A549 treated with AZD9567 at 1 μM for 4 hours (cell line): ENCODE data around the gene FOS. TPM values are rescaled to one million over a fixed set of nuclear protein-coding genes. Genes with fewer than 3 reads are reported as not detected.

Experiments used
- total RNA-seq: library from RNA; stranded (reverse); fragments of 200-300 nt; extraction: Qiagen RNA extraction; gene quantifications from 5 replicates; pipeline ENCODE4 v1.2.3, GENCODE V29; 2022; ENCODE audit not compliant: insufficient read depth

The FOS gene
- total RNA-seq: 9.4 to 14.9 TPM (median 11.6 TPM) in 5 replicates

DNA sequence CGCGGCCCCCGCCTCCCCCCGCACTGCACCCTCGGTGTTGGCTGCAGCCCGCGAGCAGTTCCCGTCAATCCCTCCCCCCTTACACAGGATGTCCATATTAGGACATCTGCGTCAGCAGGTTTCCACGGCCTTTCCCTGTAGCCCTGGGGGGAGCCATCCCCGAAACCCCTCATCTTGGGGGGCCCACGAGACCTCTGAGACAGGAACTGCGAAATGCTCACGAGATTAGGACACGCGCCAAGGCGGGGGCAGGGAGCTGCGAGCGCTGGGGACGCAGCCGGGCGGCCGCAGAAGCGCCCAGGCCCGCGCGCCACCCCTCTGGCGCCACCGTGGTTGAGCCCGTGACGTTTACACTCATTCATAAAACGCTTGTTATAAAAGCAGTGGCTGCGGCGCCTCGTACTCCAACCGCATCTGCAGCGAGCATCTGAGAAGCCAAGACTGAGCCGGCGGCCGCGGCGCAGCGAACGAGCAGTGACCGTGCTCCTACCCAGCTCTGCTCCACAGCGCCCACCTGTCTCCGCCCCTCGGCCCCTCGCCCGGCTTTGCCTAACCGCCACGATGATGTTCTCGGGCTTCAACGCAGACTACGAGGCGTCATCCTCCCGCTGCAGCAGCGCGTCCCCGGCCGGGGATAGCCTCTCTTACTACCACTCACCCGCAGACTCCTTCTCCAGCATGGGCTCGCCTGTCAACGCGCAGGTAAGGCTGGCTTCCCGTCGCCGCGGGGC, at the start of gene FOS:
TSS of gene FOS (plus strand) at position 407 of the 731 bp plus-strand sequence. CDS start at position 562, 155 bp downstream.

Other genes starting within 250 kb of the FOS start
- gene MLH3, start 227.4 kb upstream of the FOS start, total RNA-seq: 15.9 to 22.1 TPM (median 18.5 TPM) in 5 replicates
- gene ACYP1, start 214.8 kb upstream of the FOS start, total RNA-seq: 21.9 to 27.6 TPM (median 26.0 TPM) in 5 replicates
- gene ZC2HC1C, start 209.2 kb upstream of the FOS start, total RNA-seq: 2.6 to 6.9 TPM (median 3.6 TPM) in 5 replicates
- 28.5 to 37.9 TPM (median 35.4 TPM) in 5 replicates for gene NEK9, start 151.8 kb upstream of the FOS start, total RNA-seq
- gene TMED10, start 102.2 kb upstream of the FOS start, total RNA-seq: 217 to 280 TPM (median 272 TPM) in 5 replicates
- 30.0 to 33.5 TPM (median 30.9 TPM) in 5 replicates for gene JDP2, start 149.2 kb downstream of the FOS start, total RNA-seq
- not detected in 5 replicates for gene BATF, start 243.6 kb downstream of the FOS start, total RNA-seq